Measurements from ENCODE around the gene SORCS2. TPM values are rescaled to one million over a fixed set of nuclear protein-coding genes. Genes with fewer than 3 reads are reported as not detected.

The SORCS2 gene
- polyA plus RNA-seq, 1 of the 3 experiments (the other 2 are of a cell fraction): 1.6 TPM

GRCh38 chr4:7652451-7652881, 460.1 kb downstream of the SORCS2 start:
- ChIA-PET POLR2A (no interaction called here), CTCF (interaction anchor here (1.2 kb wide), 1 partner anchor 317 kb away, joined by 3 read pairs; no protein-coding TSS in a partner anchor)
- peaks cover 34 to 35% of the 10 kb centered on the region in 2 experiments; a peak in 3 of 4 replicates for H3K4me1 ChIP-seq (ENCODE audit: control insufficient read depth in 1 of 2, insufficient read depth in 2 of 2, low read depth in 1 of 2, low read length in 1 of 2)

More at GRCh38 chr4:7652451-7652881, 460.1 kb downstream of the SORCS2 start:
- WGBS (ENCODE audit: low lambda C conversion rate): 100% methylated on average over 1 of the region's 8 CpGs
- no peaks in the 10 kb centered on the region for H3K36me3 ChIP-seq (replicated peaks in 1 of 2; ENCODE audit: control insufficient read depth in 1 of 2, insufficient read depth in 2 of 2, low read length in 1 of 2)
- no peaks in the 10 kb centered on the region for H4K20me1 ChIP-seq (ENCODE audit: insufficient read depth)
- peaks cover 6% of the 10 kb centered on the region for H3F3A ChIP-seq (replicated peaks; ENCODE audit: insufficient read depth)
- H3K9me3 ChIP-seq: no peaks in the 10 kb centered on the region
- H3K4me3 ChIP-seq (ENCODE audit: low read depth in 2 of 2, low read length in 1 of 2): no peak overlapping the region
- no peaks in the 10 kb centered on the region for H3K79me2 ChIP-seq (ENCODE audit: insufficient read depth)
- H3K9ac ChIP-seq: no peak overlapping the region
- H3K9me2 ChIP-seq: no peaks in the 10 kb centered on the region
- H3K27ac ChIP-seq (ENCODE audit: low read depth in 2 of 2, low read length in 1 of 2): no peak overlapping the region
- H2AFZ ChIP-seq (ENCODE audit: low read depth): no peak overlapping the region
- DNase-seq: no peak
- no peaks in the 10 kb centered on the region for H3K27me3 ChIP-seq (ENCODE audit: insufficient read depth)
- TF ChIP-seq SMC3 (IDR thresholded peaks at IDR 0.05; ENCODE audit: low read depth, low read length): no peak
- TF ChIP-seq CHD2 (IDR thresholded peaks at IDR 0.05; ENCODE audit: low read length, partially characterized antibody): no peak
- TF ChIP-seq FOXM1 (IDR thresholded peaks at IDR 0.05; ENCODE audit: low read depth): no peak
- TF ChIP-seq REST (IDR thresholded peaks at IDR 0.05; ENCODE audit: low read depth, low read length): no peak
- TF ChIP-seq SIN3A (IDR thresholded peaks at IDR 0.05; ENCODE audit: borderline replicate concordance, low read depth, low read length): no peak
- no peak for TF ChIP-seq YY1 (IDR thresholded peaks at IDR 0.05; ENCODE audit: low read depth)
- TF ChIP-seq PBX3 (IDR thresholded peaks at IDR 0.05): no peak
- no peak for TF ChIP-seq GABPA (IDR thresholded peaks at IDR 0.05; ENCODE audit: low read depth)
- no peak for TF ChIP-seq MXI1 (IDR thresholded peaks at IDR 0.05; ENCODE audit: low read depth, low read length)
- TF ChIP-seq USF2 (IDR thresholded peaks at IDR 0.05; ENCODE audit: borderline replicate concordance, low read depth, low read length): no peak
- TF ChIP-seq IRF3 (IDR thresholded peaks at IDR 0.05; ENCODE audit: low read depth, low read length): no peak
- TF ChIP-seq RCOR1 (IDR thresholded peaks at IDR 0.05; ENCODE audit: low read length): no peak
- TF ChIP-seq JUND (IDR thresholded peaks at IDR 0.05): no peak
- TF ChIP-seq ELF1 (IDR thresholded peaks at IDR 0.05): no peak
- no peak for TF ChIP-seq EZH2phosphoT487 (IDR thresholded peaks at IDR 0.05; ENCODE audit: borderline replicate concordance, low read depth)
- TF ChIP-seq TCF12 (IDR thresholded peaks at IDR 0.05): no peak
- no peak for TF ChIP-seq MEF2A (IDR thresholded peaks at IDR 0.05; ENCODE audit: borderline replicate concordance, low read depth)
- TF ChIP-seq EP300 (IDR thresholded peaks at IDR 0.05; ENCODE audit: borderline replicate concordance in 1 of 2, low read depth in 1 of 2, low read length in 1 of 2): no peak
- no peak for TF ChIP-seq GATA2 (CRISPR knock-in tag; IDR thresholded peaks at IDR 0.05)
- H3K4me2 ChIP-seq: no peak overlapping the region

All from SK-N-SH (cell line).